Activated CD4-positive, alpha-beta T cell treated with anti-CD3 and anti-CD28 coated beads for 36 hours (primary cell): Measurements from ENCODE around the gene METTL24. TPM values are rescaled to one million over a fixed set of nuclear protein-coding genes. Genes with fewer than 3 reads are reported as not detected.

ENCODE experiments used
- ATAC-seq: fragments of 200-7000 bp; cut with Tn5 transposase; one replicate; pipeline ENCODE4 v1.10.0; 2021; ENCODE audit warnings: mild to moderate bottlenecking, moderate library complexity
- CTCF ChIA-PET: fragments of 350-600 bp; sonication (Branson Sonifier 250); formaldehyde crosslinking; loops from one replicate; lab custom pipeline; 2021; ENCODE audit warnings: antibody characterized with exemption; lab: Charles Lee
- POLR2A ChIA-PET: fragments of 350-600 bp; sonication (Branson Sonifier 250); formaldehyde crosslinking; loops from one replicate; lab custom pipeline; 2021; ENCODE audit warnings: antibody characterized with exemption, inconsistent platforms; lab: Charles Lee
- DNase-seq: peaks from one replicate; pipeline ENCODE4 v3.0.0-alpha.2; 2020
- H3K27ac Mint-ChIP-seq: one replicate; pipeline ENCODE4 v1.8.0; 2021; ENCODE audit warnings: mixed read lengths
- H3K27me3 Mint-ChIP-seq: one replicate; pipeline ENCODE4 v1.8.0; 2021; ENCODE audit warnings: mixed read lengths
- H3K36me3 Mint-ChIP-seq: one replicate; pipeline ENCODE4 v1.8.0; 2021; ENCODE audit warnings: low read depth, mixed read lengths
- H3K4me1 Mint-ChIP-seq: one replicate; pipeline ENCODE4 v1.8.0; 2021; ENCODE audit warnings: mixed read lengths
- H3K4me3 Mint-ChIP-seq: one replicate; pipeline ENCODE4 v1.8.0; 2021; ENCODE audit warnings: mild to moderate bottlenecking, moderate library complexity, mixed read lengths
- H3K9me3 Mint-ChIP-seq: one replicate; pipeline ENCODE4 v1.8.0; 2021; ENCODE audit warnings: low read depth, mixed read lengths
- intact Hi-C, 2 experiments: fragments of 100-400 bp; cut with DNase I in 1 of 2; cut with micrococcal nuclease in 1 of 2; formaldehyde crosslinking; loops; one replicate each; pipeline versions ENCODE4 v1.14.2 to v1.15.1; 2022 to 2024; cut with DNase I, micrococcal nuclease
- total RNA-seq, 2 experiments: library from RNA; stranded (reverse); gene quantifications; one replicate each; pipeline ENCODE4 v1.2.3, GENCODE V29; 2021

The METTL24 gene
- total RNA-seq, 2 experiments from 2014 or later, result not detected

- CTCF ChIA-PET, result interaction anchor here (1.1 kb wide), 1 partner anchor 15 kb away, joined by 3 read pairs; no protein-coding TSS in a partner anchor
- H3K27me3 Mint-ChIP-seq, result no peaks in the 10 kb centered on the region
- DNase-seq, result no peak
- POLR2A ChIA-PET, result no interaction called here
- no peak overlapping the region for H3K4me3 Mint-ChIP-seq
- no peak for ATAC-seq
- no peaks in the 10 kb centered on the region for H3K4me1 Mint-ChIP-seq
- no peaks in the 10 kb centered on the region for H3K36me3 Mint-ChIP-seq
- intact Hi-C loops, result no loop called here
- H3K9me3 Mint-ChIP-seq, result no peaks in the 10 kb centered on the region
- H3K27ac Mint-ChIP-seq, result no peak overlapping the region
These were observed 25.9 kb downstream of the METTL24 start for GRCh38 chr6:110332281-110332680.

GRCh38 chr6:110331816-110332215 lies 26.3 kb downstream of the METTL24 start:
- CTCF ChIA-PET, result interaction anchor here (0.5 to 1.1 kb wide), 3 partner anchors 15 to 232 kb away, joined by 3 read pairs; no protein-coding TSS in a partner anchor
- no peaks in the 10 kb centered on the region for H3K9me3 Mint-ChIP-seq
- POLR2A ChIA-PET, result no interaction called here

DNA sequence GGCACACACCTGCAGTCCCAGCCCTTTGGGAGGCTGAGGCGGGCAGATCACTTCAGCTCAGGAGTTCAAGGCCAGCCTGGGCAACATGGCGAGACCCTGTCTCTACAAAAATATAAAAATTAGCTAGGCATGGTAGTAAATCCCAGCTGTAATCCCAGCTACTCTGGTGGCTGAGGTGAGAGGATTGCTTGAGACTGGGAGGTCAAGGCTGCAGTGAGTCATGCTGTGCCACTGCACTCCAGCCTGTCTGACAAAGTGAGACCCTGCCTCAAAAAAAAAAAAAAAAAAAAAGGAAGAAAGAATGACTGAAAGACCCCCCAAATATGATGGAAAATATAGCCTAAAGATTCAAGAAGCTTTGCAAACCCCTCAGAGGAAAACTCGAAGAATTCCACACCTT lies 26.8 kb downstream of the METTL24 start:
- H3K27me3 Mint-ChIP-seq, result no peaks in the 10 kb centered on the region
- H3K36me3 Mint-ChIP-seq, result no peaks in the 10 kb centered on the region
- intact Hi-C loops, result no loop called here
- no peaks in the 10 kb centered on the region for H3K4me1 Mint-ChIP-seq
- H3K9me3 Mint-ChIP-seq, result no peaks in the 10 kb centered on the region
- ChIA-PET CTCF (interaction anchor here (0.5 to 1.1 kb wide), 3 partner anchors 15 to 232 kb away, joined by 3 read pairs; no protein-coding TSS in a partner anchor), POLR2A (no interaction called here)
- H3K27ac Mint-ChIP-seq, result no peak overlapping the region
- H3K4me3 Mint-ChIP-seq, result no peak overlapping the region
- ATAC-seq (no peak), DNase-seq (no peak)

More at GRCh38 chr6:110331816-110332215, 26.3 kb downstream of the METTL24 start:
- DNase-seq (no peak), ATAC-seq (no peak)
- H3K27me3 Mint-ChIP-seq, result no peaks in the 10 kb centered on the region
- intact Hi-C loops, result no loop called here
- no peaks in the 10 kb centered on the region for H3K36me3 Mint-ChIP-seq
- H3K27ac Mint-ChIP-seq, result no peak overlapping the region
- H3K4me3 Mint-ChIP-seq, result no peak overlapping the region
- H3K4me1 Mint-ChIP-seq, result no peaks in the 10 kb centered on the region

DNA sequence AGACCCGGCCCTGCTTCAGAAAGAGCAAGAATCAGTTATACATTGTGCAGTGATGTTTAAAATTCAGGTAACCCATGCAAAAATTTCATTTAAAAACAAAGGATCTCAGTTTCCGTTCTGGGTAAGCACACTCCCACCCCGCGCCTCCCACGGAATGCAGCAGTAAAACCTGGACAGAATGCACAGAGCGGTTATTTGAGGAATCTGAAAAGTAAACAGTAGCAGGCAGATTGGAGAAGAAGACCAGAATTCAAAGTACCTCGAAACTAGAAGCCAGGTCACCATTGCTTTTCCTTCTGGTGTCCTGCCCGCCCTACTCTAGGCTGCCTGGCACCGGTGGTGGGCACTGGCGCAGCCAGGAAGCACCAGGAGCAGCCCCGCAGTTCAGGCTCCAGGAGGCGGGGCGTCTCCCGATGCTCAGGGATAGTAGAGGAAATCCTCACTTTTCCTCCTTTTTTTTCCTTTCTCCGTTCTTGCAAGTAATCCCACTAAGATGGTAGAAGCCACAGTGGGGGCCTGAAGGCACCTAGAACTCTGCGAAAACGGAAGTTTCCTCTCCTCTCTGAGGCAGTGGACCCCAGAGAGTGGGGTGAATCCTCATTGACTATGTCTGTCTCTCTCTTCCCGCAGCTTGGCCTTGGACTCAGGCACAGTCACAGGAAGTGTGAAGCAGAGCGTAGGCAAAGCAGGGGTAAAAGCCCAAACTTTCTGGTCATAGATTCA lies 28.3 kb downstream of the METTL24 start:
- DNase-seq (no peak), ATAC-seq (no peak)
- H3K4me3 Mint-ChIP-seq, result no peak overlapping the region
- H3K36me3 Mint-ChIP-seq, result no peaks in the 10 kb centered on the region
- H3K9me3 Mint-ChIP-seq, result no peaks in the 10 kb centered on the region
- no peaks in the 10 kb centered on the region for H3K4me1 Mint-ChIP-seq
- H3K27me3 Mint-ChIP-seq, result no peaks in the 10 kb centered on the region
- intact Hi-C loops, result no loop called here
- ChIA-PET CTCF (interaction anchor here (0.8 kb wide), 1 partner anchor 10 kb away, joined by 3 read pairs; no protein-coding TSS in a partner anchor), POLR2A (no interaction called here)
- no peak overlapping the region for H3K27ac Mint-ChIP-seq

DNA sequence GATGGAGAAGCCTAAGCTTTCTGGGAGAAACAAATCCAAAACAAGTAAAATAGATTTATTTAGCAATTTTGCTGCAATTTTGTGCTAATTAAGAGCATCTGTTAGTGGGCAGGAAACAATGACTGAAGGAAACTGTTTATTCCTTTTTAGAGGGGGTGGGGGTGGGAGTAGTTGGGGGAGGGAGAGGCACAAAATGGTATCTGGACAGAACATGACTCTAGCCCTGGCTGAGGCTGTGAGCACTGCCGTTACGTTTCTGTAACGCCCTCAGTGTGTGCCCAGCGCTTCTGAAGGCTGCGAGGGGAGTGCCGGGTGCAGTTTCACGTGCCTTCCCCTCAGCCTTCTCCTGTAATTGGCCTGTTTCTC lies 28.8 kb downstream of the METTL24 start:
- H3K4me1 Mint-ChIP-seq, result no peaks in the 10 kb centered on the region

GRCh38 chr6:110328259-110328658 lies 29.9 kb downstream of the METTL24 start:
- H3K4me3 Mint-ChIP-seq, result no peak overlapping the region
- CTCF ChIA-PET, result no interaction called here
- ATAC-seq (no peak), DNase-seq (no peak)
- H3K27me3 Mint-ChIP-seq, result no peaks in the 10 kb centered on the region
- no peaks in the 10 kb centered on the region for H3K4me1 Mint-ChIP-seq
- intact Hi-C loops, result no loop called here
- H3K9me3 Mint-ChIP-seq, result no peaks in the 10 kb centered on the region
- H3K27ac Mint-ChIP-seq, result no peak overlapping the region
- H3K36me3 Mint-ChIP-seq, result no peaks in the 10 kb centered on the region
- POLR2A ChIA-PET, result no interaction called here

More for the DNA sequence above, 28.8 kb downstream of the METTL24 start:
- H3K9me3 Mint-ChIP-seq, result no peaks in the 10 kb centered on the region
- ATAC-seq (no peak), DNase-seq (no peak)
- POLR2A ChIA-PET, result no interaction called here
- intact Hi-C loops, result no loop called here
- no peaks in the 10 kb centered on the region for H3K36me3 Mint-ChIP-seq
- no peak overlapping the region for H3K4me3 Mint-ChIP-seq
- no peaks in the 10 kb centered on the region for H3K27me3 Mint-ChIP-seq
- CTCF ChIA-PET, result no interaction called here
- no peak overlapping the region for H3K27ac Mint-ChIP-seq

DNA sequence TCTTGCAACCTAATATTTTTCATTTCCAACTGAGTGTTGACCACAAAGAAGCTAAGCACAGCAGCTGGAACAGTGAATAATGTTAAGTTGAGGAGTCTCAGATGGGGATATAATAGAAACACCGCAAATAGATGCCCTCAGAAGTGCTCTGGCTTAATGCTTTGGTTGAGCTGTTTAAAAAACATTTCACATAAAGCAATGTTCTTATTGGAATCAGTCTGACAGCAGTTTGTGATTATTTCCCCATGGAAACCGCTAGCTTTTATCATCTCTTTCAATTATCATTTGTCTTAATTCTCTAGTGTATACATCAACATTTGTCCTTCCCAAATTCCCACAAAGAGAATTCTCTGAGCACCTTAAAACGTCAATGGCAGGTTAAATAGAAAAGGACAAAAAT lies 30.8 kb downstream of the METTL24 start:
- H3K4me3 Mint-ChIP-seq, result no peak overlapping the region
- H3K9me3 Mint-ChIP-seq, result no peaks in the 10 kb centered on the region
- DNase-seq (no peak), ATAC-seq (no peak)
- H3K36me3 Mint-ChIP-seq, result no peaks in the 10 kb centered on the region
- POLR2A ChIA-PET, result interaction anchor here (0.6 kb wide), 1 partner anchor 8 kb away, joined by 4 read pairs; no protein-coding TSS in a partner anchor
- H3K4me1 Mint-ChIP-seq, result no peaks in the 10 kb centered on the region
- intact Hi-C loops, result no loop called here
- CTCF ChIA-PET, result interaction anchor here (0.6 kb wide), 1 partner anchor 64 kb away, joined by 3 read pairs; no protein-coding TSS in a partner anchor
- no peaks in the 10 kb centered on the region for H3K27me3 Mint-ChIP-seq
- H3K27ac Mint-ChIP-seq, result no peak overlapping the region

- Mint-ChIP-seq H3K9me3 (no peaks in the 10 kb centered on the region), H3K36me3 (no peaks in the 10 kb centered on the region), H3K27ac (no peak overlapping the region), H3K27me3 (no peaks in the 10 kb centered on the region), H3K4me3 (no peak overlapping the region), H3K4me1 (no peaks in the 10 kb centered on the region)
- DNase-seq, result no peak
- intact Hi-C loops, result no loop called here
- ChIA-PET CTCF (no interaction called here), POLR2A (no interaction called here)
- ATAC-seq, result no peak
These were observed 31.5 kb downstream of the METTL24 start for GRCh38 chr6:110326609-110327008.

GRCh38 chr6:110326057-110326456 lies 32.1 kb downstream of the METTL24 start:
- no peak overlapping the region for H3K4me3 Mint-ChIP-seq
- intact Hi-C loops, result no loop called here
- no peaks in the 10 kb centered on the region for H3K36me3 Mint-ChIP-seq
- CTCF ChIA-PET, result no interaction called here
- H3K27ac Mint-ChIP-seq, result no peak overlapping the region
- H3K27me3 Mint-ChIP-seq, result no peaks in the 10 kb centered on the region
- no peak for DNase-seq
- POLR2A ChIA-PET, result no interaction called here
- no peak for ATAC-seq
- H3K4me1 Mint-ChIP-seq, result no peaks in the 10 kb centered on the region
- H3K9me3 Mint-ChIP-seq, result no peaks in the 10 kb centered on the region

- Mint-ChIP-seq H3K4me3 (no peak overlapping the region), H3K27me3 (no peaks in the 10 kb centered on the region), H3K4me1 (no peaks in the 10 kb centered on the region), H3K27ac (no peak overlapping the region), H3K9me3 (no peaks in the 10 kb centered on the region), H3K36me3 (no peaks in the 10 kb centered on the region)
- ChIA-PET POLR2A (no interaction called here), CTCF (no interaction called here)
- intact Hi-C loops, result no loop called here
- no peak for DNase-seq
- ATAC-seq, result no peak
These were observed 33.0 kb downstream of the METTL24 start for GRCh38 chr6:110325197-110325596.

DNA sequence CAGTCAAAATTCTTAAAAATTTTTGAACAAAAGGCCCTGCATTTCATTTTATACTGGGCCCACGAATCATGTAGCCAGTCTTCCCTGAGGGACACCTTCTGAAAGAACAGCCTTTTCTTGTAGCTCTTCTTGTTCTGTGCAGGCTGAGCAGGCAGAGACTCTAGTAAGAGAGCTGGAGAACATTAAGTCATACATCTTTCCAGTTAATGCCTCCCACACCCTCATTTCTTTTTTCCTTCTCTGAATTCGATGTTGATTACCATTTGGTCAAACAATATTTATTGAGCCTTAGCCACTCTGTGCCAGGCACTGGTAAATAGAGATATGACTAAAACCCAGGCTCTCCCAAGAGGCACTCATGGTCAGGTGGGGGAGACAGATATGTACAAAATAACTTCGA lies 33.6 kb downstream of the METTL24 start:
- ChIA-PET POLR2A (no interaction called here), CTCF (no interaction called here)
- ATAC-seq (no peak), DNase-seq (no peak)
- H3K36me3 Mint-ChIP-seq, result no peaks in the 10 kb centered on the region
- no peak overlapping the region for H3K27ac Mint-ChIP-seq
- no peaks in the 10 kb centered on the region for H3K9me3 Mint-ChIP-seq
- H3K27me3 Mint-ChIP-seq, result no peaks in the 10 kb centered on the region
- H3K4me3 Mint-ChIP-seq, result no peak overlapping the region
- intact Hi-C loops, result no loop called here
- no peaks in the 10 kb centered on the region for H3K4me1 Mint-ChIP-seq

DNA sequence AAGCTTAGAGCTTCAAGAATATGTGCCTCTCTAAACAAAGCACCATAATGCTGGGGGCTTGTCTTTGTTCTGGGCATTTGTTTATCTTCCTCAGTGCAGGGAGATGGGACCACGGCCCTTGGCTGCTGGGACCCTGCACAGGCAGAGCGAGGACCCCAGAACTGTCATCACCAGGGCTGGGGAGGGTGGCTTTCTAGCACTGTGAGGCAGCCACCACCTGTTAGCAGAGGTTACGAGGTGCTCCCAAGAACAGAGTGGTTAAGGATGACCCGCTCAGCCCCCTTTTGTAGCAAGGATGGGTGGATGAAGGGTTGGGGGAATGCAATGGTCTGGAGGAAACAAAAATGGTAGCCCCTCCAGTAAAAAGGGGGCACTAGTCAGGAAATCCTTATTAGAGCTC lies 34.9 kb downstream of the METTL24 start:
- intact Hi-C loops, result no loop called here
- ATAC-seq (no peak), DNase-seq (no peak)
- H3K4me3 Mint-ChIP-seq, result no peak overlapping the region
- no peaks in the 10 kb centered on the region for H3K36me3 Mint-ChIP-seq
- H3K9me3 Mint-ChIP-seq, result no peaks in the 10 kb centered on the region
- no peaks in the 10 kb centered on the region for H3K4me1 Mint-ChIP-seq
- ChIA-PET POLR2A (no interaction called here), CTCF (no interaction called here)
- no peak overlapping the region for H3K27ac Mint-ChIP-seq
- H3K27me3 Mint-ChIP-seq, result no peaks in the 10 kb centered on the region
